A673 (cell line): ENCODE data around the gene LHFPL2. TPM values are rescaled to one million over a fixed set of nuclear protein-coding genes. Genes with fewer than 3 reads are reported as not detected.

Source experiments
- BruUV-seq: library from RNA; stranded (reverse); fragments of 400-500 nt; replicated peaks from 2 replicates; lab custom pipeline; 2021; lab: Mats Ljungman, UMichigan
- CTCF ChIA-PET: fragments of 300-600 bp; sonication (Branson Sonifier 250); formaldehyde crosslinking; loops from one replicate; lab custom pipeline; 2022; ENCODE audit warnings: antibody characterized with exemption; lab: Charles Lee
- POLR2A ChIA-PET: fragments of 300-600 bp; sonication (Branson Sonifier 250); formaldehyde crosslinking; loops from one replicate; lab custom pipeline; 2022; ENCODE audit warnings: antibody characterized with exemption; ENCODE audit not compliant: low non-redundant PET; lab: Charles Lee
- DNase-seq: peaks from one replicate; pipeline ENCODE4 v3.0.0-alpha.2; 2015; ENCODE audit warnings: low spot score
- H3K27ac ChIP-seq: fragments of 200-600 bp; sonication (generic); 2 replicates; pipeline ENCODE4 v1.5.1; 2016; ENCODE audit warnings: mixed run types, low read depth, mild to moderate bottlenecking, mixed read lengths, antibody characterized with exemption, low read length; ENCODE audit not compliant: poor library complexity, severe bottlenecking
- H3K27me3 ChIP-seq: fragments of 200-600 bp; sonication (generic); replicated peaks from 2 replicates; pipeline ENCODE4 v1.6.1; 2017; ENCODE audit warnings: mixed run types, low read depth, mild to moderate bottlenecking, mixed read lengths, antibody characterized with exemption, low read length; ENCODE audit not compliant: insufficient read depth, poor library complexity
- H3K36me3 ChIP-seq: fragments of 200-600 bp; sonication (generic); 2 replicates; pipeline ENCODE4 v1.6.1; 2016; ENCODE audit warnings: mixed run types, mild to moderate bottlenecking, mixed read lengths, antibody characterized with exemption, low read length; ENCODE audit not compliant: insufficient read depth, poor library complexity, severe bottlenecking
- H3K4me1 ChIP-seq: fragments of 200-600 bp; sonication (generic); 2 replicates; pipeline ENCODE4 v1.6.1; 2017; ENCODE audit warnings: mixed run types, mild to moderate bottlenecking, mixed read lengths, antibody characterized with exemption, low read length; ENCODE audit not compliant: insufficient read depth, poor library complexity, severe bottlenecking
- H3K4me3 ChIP-seq: fragments of 200-600 bp; sonication (generic); 2 replicates; pipeline ENCODE4 v1.5.1; 2016; ENCODE audit warnings: low read depth, mixed run types, mild to moderate bottlenecking, mixed read lengths, low read length; ENCODE audit not compliant: poor library complexity, severe bottlenecking
- H3K9me3 ChIP-seq: fragments of 200-600 bp; sonication (generic); 2 replicates; pipeline ENCODE4 v1.6.1; 2016; ENCODE audit warnings: mixed run types, low read depth, mild to moderate bottlenecking, mixed read lengths, antibody characterized with exemption, low read length; ENCODE audit not compliant: poor library complexity, severe bottlenecking
- EZH2 ChIP-seq: fragments of 200-600 bp; sonication (generic); IDR thresholded peaks from 2 replicates; pipeline ENCODE4 v1.6.1; 2017; ENCODE audit warnings: borderline replicate concordance, low read depth, mild to moderate bottlenecking, mixed read lengths, antibody characterized with exemption, low read length; ENCODE audit not compliant: poor library complexity, severe bottlenecking
- intact Hi-C: fragments of 100-400 bp; cut with micrococcal nuclease; formaldehyde crosslinking; loops from one replicate; pipeline ENCODE4 v1.10.0; 2022; ENCODE audit not compliant: unreplicated experiment
- total RNA-seq: library from RNA; stranded (reverse); gene quantifications from 2 replicates; pipeline ENCODE4 v1.2.3, GENCODE V29; 2021
- TF ChIP-seq, protein P1 (sequence below): fragments of 300-800, 200-600 bp; sonication (generic); conservative IDR thresholded peaks from 2 replicates; pipeline ENCODE4 v1.5.1; 2017; ENCODE audit warnings: low read depth, mild to moderate bottlenecking, antibody characterized with exemption, low read length, moderate library complexity, mixed read lengths

The LHFPL2 gene
- total RNA-seq, 1 experiment from 2014 or later: 6.2 TPM

DNA sequence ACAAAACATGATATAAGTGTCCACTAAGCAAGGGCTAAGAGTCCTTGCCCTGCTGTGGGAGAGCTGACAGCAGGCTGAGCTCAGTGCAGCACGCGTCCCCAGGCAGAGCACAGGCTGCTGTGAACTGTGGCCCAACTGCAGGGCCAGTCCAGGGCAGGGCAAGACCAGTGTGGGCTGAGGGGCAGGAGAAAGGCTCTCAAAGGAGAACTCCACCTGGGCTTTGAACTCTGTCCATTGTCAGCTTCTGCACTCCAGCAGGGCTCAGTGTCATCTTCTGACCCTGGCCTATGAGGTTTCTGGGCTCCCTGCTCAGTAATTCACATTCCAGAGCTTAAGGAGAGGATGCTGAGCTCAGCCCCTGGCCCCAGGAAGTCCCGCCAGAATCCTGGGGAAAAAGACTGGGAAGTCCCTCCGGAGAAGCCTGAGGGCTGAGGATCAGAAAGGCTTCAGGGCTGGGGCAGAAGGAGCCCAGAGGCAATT lies 37.4 kb downstream of the LHFPL2 start:
- no peaks in the 10 kb centered on the region for H3K27me3 ChIP-seq
- no peak for TF ChIP-seq EZH2
- TF ChIP-seq, protein P1, sequence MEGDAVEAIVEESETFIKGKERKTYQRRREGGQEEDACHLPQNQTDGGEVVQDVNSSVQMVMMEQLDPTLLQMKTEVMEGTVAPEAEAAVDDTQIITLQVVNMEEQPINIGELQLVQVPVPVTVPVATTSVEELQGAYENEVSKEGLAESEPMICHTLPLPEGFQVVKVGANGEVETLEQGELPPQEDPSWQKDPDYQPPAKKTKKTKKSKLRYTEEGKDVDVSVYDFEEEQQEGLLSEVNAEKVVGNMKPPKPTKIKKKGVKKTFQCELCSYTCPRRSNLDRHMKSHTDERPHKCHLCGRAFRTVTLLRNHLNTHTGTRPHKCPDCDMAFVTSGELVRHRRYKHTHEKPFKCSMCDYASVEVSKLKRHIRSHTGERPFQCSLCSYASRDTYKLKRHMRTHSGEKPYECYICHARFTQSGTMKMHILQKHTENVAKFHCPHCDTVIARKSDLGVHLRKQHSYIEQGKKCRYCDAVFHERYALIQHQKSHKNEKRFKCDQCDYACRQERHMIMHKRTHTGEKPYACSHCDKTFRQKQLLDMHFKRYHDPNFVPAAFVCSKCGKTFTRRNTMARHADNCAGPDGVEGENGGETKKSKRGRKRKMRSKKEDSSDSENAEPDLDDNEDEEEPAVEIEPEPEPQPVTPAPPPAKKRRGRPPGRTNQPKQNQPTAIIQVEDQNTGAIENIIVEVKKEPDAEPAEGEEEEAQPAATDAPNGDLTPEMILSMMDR: no peak
- intact Hi-C loops: no loop called here
- POLR2A ChIA-PET: interaction anchor here (0.7 kb wide), 1 partner anchor 525 kb away, joined by 3 read pairs; no protein-coding TSS in a partner anchor
- no peaks in the 10 kb centered on the region for H3K9me3 ChIP-seq
- no peaks in the 10 kb centered on the region for H3K36me3 ChIP-seq
- BruUV-seq: no TSS peak
- H3K27ac ChIP-seq: no peak overlapping the region
- CTCF ChIA-PET: no interaction called here
- DNase-seq: no peak
- H3K4me1 ChIP-seq: no peaks in the 10 kb centered on the region
- no peak overlapping the region for H3K4me3 ChIP-seq

DNA sequence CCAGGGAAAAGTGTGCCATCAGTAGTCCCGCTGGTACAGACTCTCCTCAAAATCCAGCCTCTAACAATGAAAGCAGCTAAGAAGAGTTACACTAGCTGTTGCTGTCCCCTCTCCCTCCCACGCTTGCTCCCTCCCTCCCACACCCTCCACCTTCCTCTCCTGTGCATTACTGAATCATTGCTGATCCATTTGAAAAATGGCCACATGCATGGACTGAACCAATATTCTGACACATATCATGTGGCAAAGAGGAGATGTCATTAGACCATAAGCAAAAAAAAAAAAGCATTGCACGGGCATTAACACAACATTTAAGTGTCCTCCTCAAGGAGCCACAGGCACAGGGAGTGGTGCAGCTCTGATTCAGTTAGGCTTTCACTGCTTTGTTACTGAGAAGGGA lies 37.9 kb downstream of the LHFPL2 start:
- TF ChIP-seq, protein P1: no peak
- TF ChIP-seq EZH2: no peak
- POLR2A ChIA-PET: interaction anchor here (0.7 kb wide), 1 partner anchor 524 kb away, joined by 3 read pairs; no protein-coding TSS in a partner anchor
- Histone ChIP-seq H3K4me3 (no peak overlapping the region), H3K36me3 (no peaks in the 10 kb centered on the region), H3K4me1 (no peaks in the 10 kb centered on the region), H3K27ac (no peak overlapping the region), H3K9me3 (no peaks in the 10 kb centered on the region), H3K27me3 (no peaks in the 10 kb centered on the region)
- no peak for DNase-seq
- CTCF ChIA-PET: no interaction called here
- intact Hi-C loops: no loop called here
- BruUV-seq: no TSS peak

DNA sequence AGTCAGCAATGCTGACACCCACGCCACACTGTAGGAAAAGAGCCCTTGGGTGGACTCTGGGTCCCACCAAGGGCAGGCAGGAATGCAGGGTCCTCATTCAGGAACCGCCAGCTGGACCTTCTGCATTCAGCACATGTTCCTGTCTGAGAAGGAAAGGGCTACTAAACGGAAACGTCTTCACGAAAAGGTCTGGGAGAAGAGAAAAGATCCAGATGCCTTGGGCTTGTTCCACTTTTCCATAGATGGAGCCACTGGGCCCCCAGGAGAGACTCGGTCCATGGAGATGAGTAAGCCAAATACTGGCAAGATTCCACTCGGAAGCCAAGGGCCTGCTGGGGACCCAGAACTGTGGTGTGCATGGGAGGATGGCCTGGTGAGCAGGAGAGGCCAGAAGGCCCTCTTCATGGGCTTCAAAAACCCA lies 38.4 kb downstream of the LHFPL2 start:
- no peak for DNase-seq
- CTCF ChIA-PET: no interaction called here

More for the DNA sequence above, 38.4 kb downstream of the LHFPL2 start:
- no peaks in the 10 kb centered on the region for H3K27me3 ChIP-seq
- H3K36me3 ChIP-seq: no peaks in the 10 kb centered on the region
- H3K4me1 ChIP-seq: no peaks in the 10 kb centered on the region
- POLR2A ChIA-PET: interaction anchor here (0.7 kb wide), 1 partner anchor 524 kb away, joined by 3 read pairs; no protein-coding TSS in a partner anchor
- no TSS peak for BruUV-seq
- no peak overlapping the region for H3K27ac ChIP-seq
- no peak for TF ChIP-seq EZH2
- TF ChIP-seq, protein P1: no peak
- H3K4me3 ChIP-seq: no peak overlapping the region
- intact Hi-C loops: no loop called here
- no peaks in the 10 kb centered on the region for H3K9me3 ChIP-seq
